HG03460 (cell line): ENCODE measurements around the gene PPP2R5C.
"Not testable (repeated sequence)": the region's sequence is repeated elsewhere in the genome, so short reads cannot be mapped to it uniquely, and the experiment has no call there.

Source experiments
- ATAC-seq: cut with Tn5 transposase; IDR thresholded peaks from one replicate; pipeline ENCODE4 v1.9.1; 2021; ENCODE audit not compliant: unreplicated experiment

The PPP2R5C gene

DNA sequence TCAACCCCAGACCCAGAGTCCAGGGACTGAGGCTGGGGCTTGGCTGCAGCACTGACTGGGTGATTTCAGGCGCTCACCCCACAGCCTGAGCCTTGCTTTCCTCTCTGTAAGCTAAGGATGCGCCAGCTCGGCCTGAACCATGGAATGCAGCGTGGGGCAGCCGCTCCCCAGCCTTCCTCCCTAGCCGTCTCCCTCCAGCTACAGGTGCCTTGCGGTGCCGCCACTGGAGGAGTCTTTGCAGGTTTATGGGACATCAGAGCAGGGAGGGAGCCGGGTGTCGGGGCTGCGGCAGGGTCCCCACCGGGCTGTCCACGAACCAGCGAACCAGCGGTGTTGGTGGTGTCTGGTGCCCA lies 19.4 kb downstream of the PPP2R5C start:
- ATAC-seq, result no peak

DNA sequence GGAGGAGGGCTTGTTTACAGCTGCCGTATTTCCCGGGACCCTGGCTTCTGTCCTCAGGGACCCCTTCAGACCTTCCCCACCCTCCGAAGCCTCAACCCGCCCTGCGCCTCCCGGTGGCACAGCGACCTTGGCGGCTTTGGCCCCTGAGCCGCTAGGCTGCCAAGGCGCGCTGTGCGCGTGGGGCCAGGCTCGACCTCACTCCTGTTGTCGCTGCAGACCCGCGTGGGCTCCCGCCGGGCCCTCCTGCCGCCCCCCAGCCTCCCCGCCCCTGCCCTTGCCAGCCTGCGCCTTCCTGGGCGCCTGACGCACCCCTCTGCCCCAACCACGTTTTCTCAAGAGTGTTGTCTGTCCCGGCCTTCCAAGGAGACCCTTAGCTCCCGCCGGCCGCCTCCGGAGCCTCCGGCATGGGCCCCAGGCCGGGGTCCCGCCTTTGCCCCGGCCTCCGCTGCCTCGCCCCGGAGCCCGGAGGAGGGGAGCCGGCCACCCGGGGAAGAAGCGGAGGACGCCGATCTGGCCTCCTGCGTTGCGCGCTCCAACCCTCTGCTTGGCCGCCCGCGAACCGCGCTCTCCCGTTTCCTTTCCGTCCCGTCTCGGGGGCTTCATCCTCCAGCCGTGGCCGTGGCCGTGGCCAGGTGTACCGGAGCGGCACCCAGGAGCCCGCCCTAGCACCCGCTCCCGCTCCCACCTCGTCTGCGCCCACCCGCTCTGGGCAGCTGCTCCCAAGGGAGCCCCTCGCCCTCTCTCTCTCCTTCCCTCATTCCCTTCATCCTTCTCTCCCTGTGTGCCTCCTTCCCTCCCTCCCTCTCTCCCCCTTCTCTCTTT lies 19.9 kb downstream of the PPP2R5C start:
- ATAC-seq, result no peak

DNA sequence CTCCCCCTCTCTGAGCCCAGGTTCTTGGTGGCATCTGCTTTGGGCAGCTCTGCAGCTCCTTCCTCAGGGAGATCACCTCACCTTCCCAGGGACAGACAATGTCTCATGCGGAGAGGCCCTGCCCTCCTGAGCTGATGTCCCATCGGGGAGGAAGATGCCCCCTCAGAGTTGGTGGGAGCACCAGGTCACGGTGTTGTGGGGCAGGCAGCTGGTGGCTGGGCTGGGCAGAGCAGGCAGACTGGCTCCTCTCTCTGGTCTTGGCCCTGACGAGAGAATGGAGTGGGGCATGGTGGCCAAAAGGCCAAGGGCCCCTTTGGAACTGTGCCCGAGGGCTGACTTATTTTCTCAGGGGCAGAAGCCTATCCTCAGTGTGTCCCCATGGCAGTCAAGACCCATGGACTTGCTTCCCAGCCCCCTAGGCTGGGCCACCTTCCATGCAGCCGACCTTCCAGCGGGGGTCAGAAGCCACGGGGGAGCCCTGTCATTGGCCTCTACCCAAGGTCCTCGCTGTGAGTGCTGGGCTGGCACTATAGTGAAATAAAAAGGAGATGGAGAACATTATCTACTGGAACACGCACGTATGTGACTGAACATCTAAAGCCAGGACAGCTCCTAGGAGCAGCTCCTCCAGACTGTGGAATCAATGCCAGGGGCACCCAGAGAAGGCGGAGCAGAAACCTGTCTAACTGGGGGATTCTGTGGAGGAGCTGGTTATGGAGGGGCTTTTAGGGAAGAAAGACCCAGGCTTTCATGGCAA lies 21.9 kb downstream of the PPP2R5C start:
- no peak for ATAC-seq

DNA sequence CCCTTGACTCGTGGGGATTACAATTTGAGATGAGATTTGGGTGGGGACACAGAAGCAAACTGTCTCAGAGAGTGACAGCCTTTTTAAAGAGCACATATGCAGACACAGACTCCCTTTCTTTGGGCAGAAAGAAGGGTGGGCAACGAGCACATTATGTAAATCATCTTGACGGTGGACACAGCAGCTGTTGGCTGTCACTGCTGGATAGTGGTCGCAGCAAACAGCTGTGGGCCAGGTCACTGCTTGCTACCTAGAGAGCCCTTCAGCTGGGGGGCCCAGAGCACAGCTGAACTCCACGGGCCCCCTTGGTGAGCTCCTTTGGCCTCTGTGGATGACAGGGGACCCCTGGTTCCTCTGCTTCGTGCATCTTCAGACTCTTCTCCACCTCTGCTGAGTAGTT lies 23.1 kb downstream of the PPP2R5C start:
- ATAC-seq, result no peak

DNA sequence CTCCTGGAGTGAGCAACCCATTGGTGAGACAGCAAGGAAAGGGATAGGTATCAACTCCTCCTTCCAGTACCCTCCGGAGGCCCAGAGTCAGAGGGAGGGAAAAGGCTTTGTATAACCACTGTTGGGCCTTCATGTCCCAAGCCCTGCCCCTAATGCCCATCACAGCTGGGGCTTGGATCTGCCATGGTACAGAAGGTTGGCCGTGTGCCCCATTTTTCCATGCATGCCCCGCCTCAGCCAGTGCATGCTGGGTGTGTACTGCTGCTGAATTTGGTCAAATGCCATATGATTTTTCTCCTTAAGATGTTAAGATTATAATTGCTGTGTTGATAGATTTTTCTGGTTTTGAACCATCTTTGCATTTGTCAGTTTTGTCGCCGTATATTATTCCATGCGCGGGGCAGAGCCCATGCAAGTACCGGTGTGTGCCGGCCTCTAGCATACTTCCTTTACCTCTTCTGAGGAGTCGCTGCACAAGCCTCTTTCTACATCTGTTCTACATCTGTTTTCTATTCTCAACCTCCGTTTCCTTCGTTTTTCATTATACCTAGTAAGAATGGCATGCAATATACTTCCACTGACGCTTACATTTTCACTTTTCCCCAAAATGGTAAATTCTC lies 26.6 kb downstream of the PPP2R5C start:
- no peak for ATAC-seq

DNA sequence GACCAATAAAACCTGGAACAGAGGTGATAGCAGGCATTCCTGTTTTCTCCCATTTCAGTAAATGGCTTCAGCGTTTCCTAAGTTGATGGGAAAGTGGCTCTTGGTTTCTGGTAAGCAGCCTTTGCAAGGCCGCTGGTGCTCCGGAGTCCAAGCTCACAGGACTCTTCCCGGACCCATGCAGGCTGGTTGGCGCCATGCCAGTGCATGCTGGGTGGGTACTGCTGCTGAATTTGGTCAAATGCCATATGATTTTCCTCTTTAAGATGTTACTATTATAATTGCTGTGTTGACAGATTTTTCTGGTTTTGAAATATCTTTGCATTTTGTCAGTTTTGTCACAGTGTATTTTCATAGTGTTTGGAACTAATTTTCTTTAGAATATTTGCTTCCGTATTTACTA lies 27.7 kb downstream of the PPP2R5C start:
- no peak for ATAC-seq

DNA sequence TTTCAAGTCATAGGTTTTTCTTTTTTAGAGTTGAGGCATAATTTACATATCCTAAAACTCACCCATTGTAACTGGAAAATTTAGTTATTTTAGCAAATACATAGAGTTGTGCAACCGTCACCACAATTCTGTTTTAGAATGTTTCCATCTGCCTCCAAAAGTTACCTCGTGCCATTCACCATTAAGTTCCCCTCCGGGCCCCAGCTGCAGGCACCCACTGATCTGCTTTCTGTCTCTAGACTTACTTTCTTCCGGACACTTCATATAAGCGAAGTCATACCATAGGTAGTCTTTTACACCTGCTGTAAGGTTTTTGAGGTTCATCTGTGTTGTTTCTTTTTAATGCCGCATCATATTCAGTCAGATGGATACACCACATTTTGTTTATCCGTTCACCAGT lies 28.7 kb downstream of the PPP2R5C start:
- ATAC-seq, result no peak

DNA sequence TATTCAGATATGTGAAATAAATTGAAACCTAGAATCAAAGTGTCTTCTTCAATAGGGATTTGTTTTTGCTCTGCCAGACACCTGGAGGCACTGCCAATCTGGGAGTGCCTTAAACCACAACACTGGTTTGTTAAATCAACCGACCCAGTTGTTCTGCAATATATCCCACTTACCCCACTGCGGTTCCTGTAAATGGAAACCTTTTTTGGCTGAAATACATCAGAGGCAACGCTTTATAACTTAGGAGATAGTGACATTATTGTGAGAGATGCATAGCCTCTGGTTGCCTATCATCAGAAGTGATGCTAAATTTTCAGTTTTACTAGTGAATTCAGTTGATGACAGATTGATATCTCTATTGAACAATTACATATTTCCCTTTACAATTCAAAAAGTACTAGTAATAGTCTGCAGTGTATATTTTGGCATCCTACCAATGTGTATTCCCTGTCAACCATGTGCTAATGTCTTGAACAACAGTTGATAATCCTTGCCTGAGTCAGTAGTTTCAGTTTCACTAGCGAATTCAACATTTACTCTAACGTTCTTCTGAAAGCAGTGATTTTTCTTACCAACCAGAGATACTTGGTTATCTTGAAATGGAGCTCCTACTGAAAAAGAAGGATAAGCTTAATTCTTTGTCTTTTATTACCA lies 30.5 kb downstream of the PPP2R5C start:
- no peak for ATAC-seq

DNA sequence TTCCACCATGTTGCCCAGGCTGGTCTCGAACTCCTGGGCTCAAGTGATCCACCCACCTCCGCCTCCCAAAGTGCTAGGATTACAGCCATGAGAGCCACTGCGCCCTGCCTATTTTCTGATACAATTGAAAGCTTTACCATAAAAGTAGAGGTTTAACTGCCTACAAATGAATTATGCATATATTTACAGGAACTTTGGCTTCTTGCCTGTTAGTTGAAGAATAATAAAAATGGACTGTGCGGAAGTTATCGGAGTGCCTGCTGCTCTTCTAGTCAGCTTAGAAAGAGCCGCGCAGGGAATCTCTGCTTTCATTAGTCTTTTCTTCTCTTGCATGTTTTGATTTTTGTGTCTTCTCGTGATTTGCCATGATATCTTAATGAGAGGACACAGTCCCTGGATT lies 34.5 kb downstream of the PPP2R5C start:
- no peak for ATAC-seq

DNA sequence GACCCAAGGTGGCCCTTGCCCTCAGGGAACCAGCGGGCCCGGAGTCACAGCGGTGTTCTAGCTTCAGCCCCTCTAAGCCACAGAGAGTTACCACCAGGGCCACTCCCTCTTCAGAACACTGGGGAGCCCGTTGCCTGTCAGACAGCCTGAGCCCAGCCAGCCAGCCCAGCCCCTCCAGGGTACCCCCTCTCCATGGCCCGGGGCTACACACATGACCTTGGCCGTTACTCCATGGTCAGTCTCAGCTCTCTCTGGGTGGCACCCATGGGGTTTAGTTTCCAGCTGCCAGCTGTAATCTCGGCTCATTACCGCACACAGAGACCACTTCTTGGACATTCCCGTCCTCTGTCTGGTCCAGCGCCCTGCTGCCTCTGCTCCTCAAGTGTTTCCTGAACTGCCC lies 35.0 kb downstream of the PPP2R5C start:
- no peak for ATAC-seq

DNA sequence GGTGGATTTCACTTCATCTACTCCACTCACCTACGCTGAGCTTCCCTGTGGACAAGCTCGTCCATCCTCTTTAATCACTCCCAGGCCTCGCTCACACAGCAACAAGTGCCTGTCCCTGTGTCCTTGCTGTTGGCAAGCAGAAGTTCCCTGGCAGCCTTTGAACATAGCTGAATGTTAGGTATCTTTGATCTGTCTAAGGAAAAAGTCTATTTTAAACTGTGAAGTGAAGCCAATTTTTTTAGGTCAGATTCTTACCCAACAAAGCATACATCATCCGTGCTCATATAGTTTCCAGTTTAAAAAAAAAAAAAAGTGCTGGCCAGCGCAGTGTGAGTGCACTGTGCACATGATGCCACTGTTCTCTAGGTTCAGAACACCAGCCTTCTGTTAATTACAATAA lies 36.3 kb downstream of the PPP2R5C start:
- ATAC-seq, result no peak

DNA sequence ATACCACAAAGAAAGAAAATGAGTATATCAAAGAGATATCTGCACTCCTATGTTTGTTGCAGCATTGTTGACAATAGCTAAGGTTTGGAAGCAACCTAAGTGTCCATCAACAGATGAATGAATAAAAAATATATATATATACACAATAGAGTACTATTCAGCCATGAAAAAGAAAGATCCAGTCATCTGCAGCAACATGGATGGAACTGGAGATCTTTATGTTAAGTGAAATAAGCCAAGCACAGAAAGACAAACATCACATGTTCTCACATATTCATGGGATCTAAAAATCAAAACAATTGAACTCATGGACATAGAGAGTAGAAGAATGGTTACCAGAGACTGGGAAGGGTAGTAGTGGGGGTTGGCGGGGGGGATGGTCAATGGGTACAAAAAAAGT lies 42.9 kb downstream of the PPP2R5C start:
- not testable (repeated sequence) for ATAC-seq

DNA sequence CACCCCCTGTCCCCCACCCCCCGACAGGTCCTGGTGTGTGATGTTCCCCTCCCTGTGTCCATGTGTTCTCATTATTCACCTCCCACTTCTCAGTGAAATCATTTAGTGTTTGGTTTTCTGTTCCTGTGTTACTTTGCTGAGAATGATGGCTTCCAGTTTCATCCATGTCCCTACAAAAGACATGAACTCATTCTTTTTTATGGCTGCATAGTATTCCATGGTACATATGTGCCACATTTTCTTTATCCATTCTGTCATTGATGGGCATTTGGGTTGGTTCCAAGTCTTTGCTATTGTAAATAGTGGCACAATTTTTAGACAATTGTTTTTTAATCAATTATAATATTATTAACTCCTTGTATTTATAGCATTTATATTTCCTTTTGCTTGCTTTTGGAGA lies 44.7 kb downstream of the PPP2R5C start:
- not testable (repeated sequence) for ATAC-seq

DNA sequence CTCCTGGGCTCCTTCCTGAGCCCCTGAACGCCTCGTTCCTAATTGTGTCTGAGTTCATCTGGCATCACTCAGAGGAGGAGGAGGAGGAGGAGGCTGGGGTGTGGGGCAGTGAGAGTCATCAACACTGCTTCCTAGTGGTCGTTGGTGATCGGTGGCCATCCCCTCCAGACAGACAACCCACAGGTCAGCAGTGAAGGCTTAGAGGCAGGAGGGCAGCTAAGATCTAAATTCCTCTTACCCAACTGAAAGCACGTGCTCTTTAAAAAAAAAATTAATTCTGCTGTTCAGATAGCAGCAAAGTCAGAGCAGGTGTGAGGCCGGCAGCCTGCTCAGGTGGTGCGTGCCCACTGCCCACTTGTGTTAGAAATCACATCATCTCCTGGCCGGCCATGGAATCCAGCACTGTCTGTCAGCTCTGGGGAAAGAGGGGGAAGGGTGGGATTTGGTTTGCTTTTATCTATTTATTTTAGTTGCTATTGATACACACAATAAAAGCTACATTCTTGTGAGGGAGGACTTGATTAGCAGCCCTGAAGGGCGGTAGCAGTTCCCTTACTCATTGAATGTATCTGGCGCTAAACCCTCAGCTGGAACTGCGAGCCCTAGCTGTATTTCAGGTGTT lies 46.6 kb downstream of the PPP2R5C start:
- no peak for ATAC-seq

DNA sequence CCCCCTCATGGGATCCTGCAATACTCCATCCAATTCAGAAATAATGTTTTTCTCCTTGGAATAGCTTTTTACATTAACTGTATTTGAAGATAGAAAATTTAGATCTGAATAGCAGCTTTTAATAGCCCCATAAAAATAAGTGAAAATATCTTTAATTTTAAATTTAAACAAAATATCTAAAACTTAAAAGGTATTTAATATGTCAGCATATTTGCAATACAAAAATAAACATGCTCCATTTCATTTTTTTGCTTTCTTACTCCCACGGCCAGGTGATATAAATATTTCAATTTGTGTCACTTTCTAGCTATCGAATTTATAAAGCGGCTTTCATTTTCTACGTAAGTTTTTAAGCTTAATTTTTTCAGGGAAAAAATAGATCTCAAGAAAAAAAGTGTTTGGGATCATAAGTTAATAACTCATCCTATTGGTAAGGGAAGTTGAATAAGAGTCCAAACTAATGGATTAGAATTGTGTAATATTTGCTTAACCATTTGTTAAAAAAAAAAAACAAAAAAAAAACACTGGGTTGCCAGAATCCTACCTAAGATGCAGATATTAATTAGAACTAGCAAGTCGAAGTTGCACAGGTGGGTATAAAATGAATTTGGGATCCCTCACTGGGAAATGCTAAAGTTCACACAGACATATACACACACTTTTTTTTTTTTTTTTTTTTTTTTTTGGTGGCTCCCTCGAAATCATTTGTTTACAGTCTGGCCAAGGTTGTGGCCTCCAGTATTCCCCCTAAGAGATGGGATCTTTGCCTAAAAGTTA lies 47.6 kb downstream of the PPP2R5C start:
- no peak for ATAC-seq

DNA sequence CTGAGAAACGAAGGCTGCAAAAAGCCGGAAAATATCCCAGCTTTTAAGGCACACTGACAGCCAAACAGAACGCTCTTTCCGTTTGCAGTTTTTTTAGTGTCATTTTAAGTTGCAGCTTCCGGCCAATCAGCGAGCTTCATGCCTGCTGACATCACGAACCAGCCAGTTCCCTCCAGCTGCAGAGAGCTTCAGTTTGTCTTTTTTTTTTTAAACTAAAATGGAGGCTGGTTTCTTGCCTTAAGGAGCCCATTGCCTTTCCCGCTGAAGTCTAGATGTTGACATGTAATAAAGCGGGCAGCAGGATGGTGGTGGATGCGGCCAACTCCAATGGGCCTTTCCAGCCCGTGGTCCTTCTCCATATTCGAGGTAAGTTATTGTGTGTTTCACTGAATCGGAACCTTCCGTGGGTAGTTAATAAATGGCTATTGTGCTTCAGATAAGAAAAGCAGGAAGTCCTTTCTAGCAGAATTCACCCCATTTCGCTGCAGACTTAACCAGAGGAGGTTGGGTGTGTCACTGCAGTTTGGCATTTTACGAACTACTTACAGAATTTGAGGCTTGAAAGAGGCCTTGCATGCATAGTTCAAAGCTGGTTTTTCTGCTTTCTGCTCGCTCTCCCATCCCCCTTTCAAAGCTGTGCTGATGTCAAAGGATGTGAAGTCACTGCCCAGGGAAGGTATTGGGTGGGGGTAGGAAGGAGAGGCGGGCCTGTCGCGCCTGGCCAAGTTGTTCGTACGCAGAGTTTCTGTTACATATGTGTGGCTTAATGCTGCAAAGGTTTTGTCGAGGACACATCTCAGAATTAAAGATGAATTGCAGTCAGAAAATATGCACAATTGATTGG lies 48.4 kb downstream of the PPP2R5C start:
- ATAC-seq, result peak; percentile 90

DNA sequence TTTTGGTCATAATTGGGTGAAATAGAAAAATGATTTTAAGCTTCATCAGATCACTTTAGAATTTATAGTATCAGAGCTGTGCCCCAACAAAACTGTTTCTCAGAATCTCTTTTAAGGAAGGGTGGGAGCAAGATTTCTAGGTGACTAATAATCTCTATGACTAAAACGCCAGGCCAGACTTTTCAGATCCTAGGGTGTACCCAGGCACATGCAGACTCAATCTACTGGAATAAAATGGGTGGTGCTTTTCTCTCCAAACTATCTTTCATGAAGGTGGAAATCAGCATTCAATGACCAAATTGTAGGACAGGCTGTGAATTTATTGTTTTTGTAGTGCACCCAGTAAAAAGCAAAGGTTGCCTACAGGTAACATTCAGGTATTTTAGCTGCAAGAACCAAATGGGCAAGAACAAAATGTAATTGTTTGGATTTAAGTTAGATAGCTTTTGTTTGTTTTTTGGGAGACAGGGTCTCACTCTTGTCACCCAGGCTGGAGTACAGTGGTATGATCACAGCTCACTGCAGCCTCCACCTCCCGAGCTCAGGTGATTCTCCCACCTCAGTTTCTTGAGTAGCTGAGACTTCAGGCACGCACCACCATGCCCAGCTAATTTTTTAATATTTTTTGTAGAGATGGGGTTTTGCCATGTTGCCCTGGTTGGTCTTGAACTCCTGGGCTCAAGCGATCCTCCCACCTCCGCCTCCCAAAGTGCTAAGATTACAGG lies 49.5 kb downstream of the PPP2R5C start:
- no peak for ATAC-seq

DNA sequence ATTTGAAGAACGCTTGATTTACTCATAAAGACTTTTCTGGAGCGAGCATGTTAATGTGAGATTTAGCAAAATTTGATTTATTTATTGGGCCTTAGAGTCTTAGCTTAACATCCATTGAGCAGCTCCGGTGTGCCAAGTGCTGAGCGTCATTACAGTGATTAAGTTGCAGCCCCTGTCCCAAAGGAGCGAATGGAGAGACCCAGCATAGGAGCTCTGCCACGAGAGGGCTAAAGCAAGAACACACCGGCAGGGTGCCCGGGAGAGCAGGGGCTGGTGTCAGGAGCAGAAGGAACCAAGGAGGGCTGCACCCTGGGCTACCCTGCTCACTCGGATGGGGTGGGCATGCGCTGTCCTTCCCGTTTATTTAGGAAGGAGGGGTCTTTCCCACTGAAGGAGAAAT lies 50.6 kb downstream of the PPP2R5C start:
- ATAC-seq, result no peak
